ENCODE data around the gene PTGS1.

- TF ChIP-seq, protein P1, sequence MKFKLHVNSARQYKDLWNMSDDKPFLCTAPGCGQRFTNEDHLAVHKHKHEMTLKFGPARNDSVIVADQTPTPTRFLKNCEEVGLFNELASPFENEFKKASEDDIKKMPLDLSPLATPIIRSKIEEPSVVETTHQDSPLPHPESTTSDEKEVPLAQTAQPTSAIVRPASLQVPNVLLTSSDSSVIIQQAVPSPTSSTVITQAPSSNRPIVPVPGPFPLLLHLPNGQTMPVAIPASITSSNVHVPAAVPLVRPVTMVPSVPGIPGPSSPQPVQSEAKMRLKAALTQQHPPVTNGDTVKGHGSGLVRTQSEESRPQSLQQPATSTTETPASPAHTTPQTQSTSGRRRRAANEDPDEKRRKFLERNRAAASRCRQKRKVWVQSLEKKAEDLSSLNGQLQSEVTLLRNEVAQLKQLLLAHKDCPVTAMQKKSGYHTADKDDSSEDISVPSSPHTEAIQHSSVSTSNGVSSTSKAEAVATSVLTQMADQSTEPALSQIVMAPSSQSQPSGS (IDR thresholded peaks at IDR 0.05; ENCODE audit: low read length) = no peak
- TF ChIP-seq SIN3A (conservative IDR thresholded peaks at IDR 0.05 in 1 of 2, IDR thresholded peaks at IDR 0.05 in 1 of 2; ENCODE audit: low read depth in 1 of 2, low read length in 2 of 2) (no peak), MAFK (IDR thresholded peaks at IDR 0.05; ENCODE audit: low read depth, low read length) (no peak), EP300 (IDR thresholded peaks at IDR 0.05; ENCODE audit: borderline replicate concordance in 1 of 2, low read depth in 2 of 2, low read length in 2 of 2) (no peak)
Observed at GRCh38 chr9:122336866-122337555, 33.8 kb upstream of the PTGS1 start.

Measured in H1 (cell line).